H9 (cell line): ENCODE data around the gene ARRB1. TPM values are rescaled to one million over a fixed set of nuclear protein-coding genes. Genes with fewer than 3 reads are reported as not detected.

Source experiments
- DNase-seq: peaks from one replicate; pipeline ENCODE4 v3.0.0-alpha.2; 2017
- H2AFZ ChIP-seq: one replicate; pipeline ENCODE4 v1.6.1; 2013; ENCODE audit warnings: mild to moderate bottlenecking, low read length, control low read depth, moderate library complexity
- H2AK5ac ChIP-seq: 2 replicates; pipeline ENCODE4 v1.6.1; 2013; ENCODE audit warnings: low read length, control low read depth, mixed read lengths; ENCODE audit not compliant: insufficient read length
- H2BK120ac ChIP-seq: one replicate; pipeline ENCODE4 v1.6.1; 2013; ENCODE audit warnings: low read depth, mild to moderate bottlenecking, low read length, control low read depth, inconsistent platforms; ENCODE audit not compliant: poor library complexity, severe bottlenecking
- H2BK12ac ChIP-seq: 2 replicates; pipeline ENCODE4 v1.6.1; 2013; ENCODE audit warnings: low read length, control low read depth, mixed read lengths, low read depth; ENCODE audit not compliant: insufficient read length
- H2BK15ac ChIP-seq: 2 replicates; pipeline ENCODE4 v1.6.1; 2013; ENCODE audit warnings: low read depth, low read length, control low read depth
- H2BK20ac ChIP-seq: one replicate; pipeline ENCODE4 v1.6.1; 2013; ENCODE audit warnings: low read depth, mild to moderate bottlenecking, low read length, control low read depth, inconsistent platforms; ENCODE audit not compliant: poor library complexity, severe bottlenecking
- H2BK5ac ChIP-seq: 2 replicates; pipeline ENCODE4 v1.6.1; 2013; ENCODE audit warnings: low read length, control low read depth, mixed read lengths; ENCODE audit not compliant: insufficient read length
- H3K14ac ChIP-seq: 2 replicates; pipeline ENCODE4 v1.6.1; 2013; ENCODE audit warnings: low read length, control low read depth; ENCODE audit not compliant: insufficient read depth
- H3K18ac ChIP-seq: 2 replicates; pipeline ENCODE4 v1.6.1; 2013; ENCODE audit warnings: low read depth, mild to moderate bottlenecking, mixed read lengths, low read length, control low read depth; ENCODE audit not compliant: insufficient read length
- H3K23ac ChIP-seq: 2 replicates; pipeline ENCODE4 v1.6.1; 2013; ENCODE audit warnings: low read length, control low read depth, mixed read lengths, low read depth; ENCODE audit not compliant: insufficient read length
- H3K23me2 ChIP-seq: 2 replicates; pipeline ENCODE4 v1.6.1; 2013; ENCODE audit warnings: low read depth, mild to moderate bottlenecking, mixed read lengths, low read length, control low read depth; ENCODE audit not compliant: insufficient read length, poor library complexity, severe bottlenecking
- H3K27ac ChIP-seq: 2 replicates; pipeline ENCODE4 v1.5.1; 2013; ENCODE audit warnings: low read length, control low read depth, mixed read lengths, low read depth; ENCODE audit not compliant: insufficient read length
- H3K27me3 ChIP-seq: 2 replicates; pipeline ENCODE4 v1.6.1; 2013; ENCODE audit warnings: low read length, control low read depth, inconsistent platforms; ENCODE audit not compliant: insufficient read depth
- H3K4ac ChIP-seq: 2 replicates; pipeline ENCODE4 v1.6.1; 2013; ENCODE audit warnings: low read depth, mild to moderate bottlenecking, control low read depth, inconsistent platforms, low read length, moderate library complexity
- H3K4me1 ChIP-seq: 2 replicates; pipeline ENCODE4 v1.6.1; 2013; ENCODE audit warnings: low read length, control low read depth, inconsistent platforms; ENCODE audit not compliant: insufficient read depth
- H3K4me2 ChIP-seq: 2 replicates; pipeline ENCODE4 v1.6.1; 2013; ENCODE audit warnings: low read length, control low read depth, mixed read lengths; ENCODE audit not compliant: insufficient read length, insufficient read depth
- H3K56ac ChIP-seq: 2 replicates; pipeline ENCODE4 v1.6.1; 2013; ENCODE audit warnings: low read depth, mild to moderate bottlenecking, mixed read lengths, low read length, control low read depth; ENCODE audit not compliant: insufficient read length
- H3K79me1 ChIP-seq: 2 replicates; pipeline ENCODE4 v1.6.1; 2013; ENCODE audit warnings: low read depth, mild to moderate bottlenecking, moderate library complexity, low read length, control low read depth, inconsistent platforms; ENCODE audit not compliant: insufficient read depth, poor library complexity, severe bottlenecking
- H3K79me2 ChIP-seq: 2 replicates; pipeline ENCODE4 v1.6.1; 2013; ENCODE audit warnings: low read length, control low read depth, inconsistent platforms; ENCODE audit not compliant: insufficient read depth
- H3K9ac ChIP-seq: 2 replicates; pipeline ENCODE4 v1.6.1; 2013; ENCODE audit warnings: low read length, control low read depth, mixed read lengths; ENCODE audit not compliant: insufficient read length; ENCODE audit errors: extremely low read depth
- H3K9me3 ChIP-seq: one replicate; pipeline ENCODE4 v1.6.1; 2013; ENCODE audit warnings: low read depth, low read length, inconsistent platforms; ENCODE audit not compliant: control insufficient read depth
- H3T11ph ChIP-seq: one replicate; pipeline ENCODE4 v1.6.1; 2013; ENCODE audit warnings: mild to moderate bottlenecking, low read length, control low read depth, inconsistent platforms
- H4K20me1 ChIP-seq: one replicate; pipeline ENCODE4 v1.6.1; 2013; ENCODE audit not compliant: control insufficient read depth, insufficient read length, insufficient read depth
- H4K5ac ChIP-seq: 2 replicates; pipeline ENCODE4 v1.6.1; 2013; ENCODE audit warnings: low read depth, mild to moderate bottlenecking, mixed read lengths, low read length, control low read depth; ENCODE audit not compliant: insufficient read length
- H4K8ac ChIP-seq: replicated peaks from 2 replicates; pipeline ENCODE4 v1.6.1; 2013; ENCODE audit warnings: low read length, control low read depth, mixed read lengths, low read depth; ENCODE audit not compliant: insufficient read length
- H4K91ac ChIP-seq: 2 replicates; pipeline ENCODE4 v1.6.1; 2013; ENCODE audit warnings: low read depth, mild to moderate bottlenecking, moderate library complexity, mixed read lengths, low read length, control low read depth; ENCODE audit not compliant: insufficient read length
- H3K27ac Mint-ChIP-seq, 3 experiments: 2 replicates in 2 of 3; 3 replicates in 1 of 3; pipeline ENCODE4 v1.8.0; 2020 to 2021; ENCODE audit warnings: mixed read lengths in 3 of 3, mild to moderate bottlenecking in 1 of 3, moderate library complexity in 1 of 3
- H3K27me3 Mint-ChIP-seq: 2 replicates; pipeline ENCODE4 v1.8.0; 2021; ENCODE audit warnings: low read depth, mild to moderate bottlenecking, moderate library complexity, mixed read lengths
- H3K36me3 Mint-ChIP-seq, 3 experiments: 2 replicates in 2 of 3; 3 replicates in 1 of 3; pipeline ENCODE4 v1.8.0; 2020 to 2021; ENCODE audit warnings: low read depth in 3 of 3, mixed read lengths in 3 of 3; ENCODE audit not compliant: insufficient read depth in 1 of 3
- H3K4me1 Mint-ChIP-seq, 2 experiments: 2 replicates each; pipeline ENCODE4 v1.8.0; 2020; ENCODE audit warnings: mixed read lengths in 2 of 2
- H3K4me3 Mint-ChIP-seq, 2 experiments: 2 replicates in 1 of 2; 3 replicates in 1 of 2; pipeline ENCODE4 v1.8.0; 2020 to 2021; ENCODE audit warnings: mild to moderate bottlenecking in 2 of 2, mixed read lengths in 2 of 2, moderate library complexity in 1 of 2
- H3K9me3 Mint-ChIP-seq, 2 experiments: 2 replicates in 1 of 2; 3 replicates in 1 of 2; pipeline ENCODE4 v1.8.0; 2020; ENCODE audit warnings: mild to moderate bottlenecking in 2 of 2, mixed read lengths in 2 of 2, moderate library complexity in 1 of 2
- WGBS: extraction: QIAGEN DNeasy Blood & Tissue Kit; methylation state at CpG from one replicate; pipeline ENCODE4 v1.1.7; 2013; ENCODE audit warnings: missing lambda C conversion rate, low lambda C conversion rate, mixed read lengths; ENCODE audit not compliant: insufficient read length; ENCODE audit errors: extremely low coverage; 5-methylcytosine and 5-hydroxymethylcytosine counted together
- total RNA-seq: library from RNA; stranded (reverse); gene quantifications from 2 replicates; pipeline ENCODE4 v1.2.1, GENCODE V29; 2021
- TF ChIP-seq, protein P1 (sequence below): fragments of 200-600 bp; sonication (generic); conservative IDR thresholded peaks from 3 replicates; pipeline ENCODE4 v1.8.0; 2021; ENCODE audit warnings: antibody characterized with exemption, mild to moderate bottlenecking

Gene ARRB1
- total RNA-seq, 1 experiment from 2014 or later: 20.6 TPM

DNA sequence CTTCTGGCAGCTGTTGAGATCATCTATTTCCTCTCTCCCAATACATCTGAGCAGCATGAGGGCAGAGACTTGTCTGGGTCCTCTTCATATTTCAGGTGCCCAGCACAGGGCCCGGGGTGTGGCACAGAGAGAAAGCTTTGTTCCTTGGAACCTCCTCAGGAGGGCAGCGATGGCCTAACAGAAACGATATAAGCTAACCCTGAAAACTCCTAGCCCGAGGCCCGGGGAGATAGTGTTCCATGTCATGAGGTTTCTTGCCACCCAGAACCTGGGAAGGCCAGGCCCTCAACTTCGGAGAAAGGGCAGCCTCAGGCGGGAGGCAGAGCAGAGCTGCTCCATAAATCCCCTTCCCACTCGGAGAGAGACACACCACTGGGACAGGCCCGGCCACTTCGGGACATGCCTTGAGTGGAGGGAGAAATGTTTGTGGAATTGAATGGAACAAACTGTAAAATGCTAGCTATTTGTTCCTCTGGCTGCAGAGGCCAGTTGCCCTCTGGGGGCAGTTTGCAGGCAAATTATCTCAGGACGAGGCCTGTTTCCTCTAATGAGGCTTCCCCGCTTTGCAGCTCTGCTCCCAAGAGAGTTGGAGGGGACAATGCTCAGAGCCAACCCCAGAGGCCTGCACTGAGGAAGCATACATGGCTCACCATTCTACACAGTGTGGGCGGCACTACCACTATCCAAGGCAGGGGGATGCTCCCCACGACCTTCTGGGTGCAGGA is 11.6 kb downstream of the ARRB1 start:
- H2AFZ ChIP-seq: no peak overlapping the region

More for the DNA sequence above, 11.6 kb downstream of the ARRB1 start:
- Mint-ChIP-seq H3K4me1 (peaks cover 58 to 83% of the 10 kb centered on the region in 2 experiments), H3K36me3 (no peaks in the 10 kb centered on the region), H3K27me3 (peaks cover 2% of the 10 kb centered on the region), H3K27ac (peak overlapping the region in 2 of 3 experiments; percentile 46 to 70; a peak in 1 of 7 replicates), H3K9me3 (no peaks in the 10 kb centered on the region), H3K4me3 (peak overlapping the region in 1 of 2 experiments; percentile 52; a peak in 1 of 5 replicates)
- no peak for DNase-seq
- no peaks in the 10 kb centered on the region for H3K79me1 ChIP-seq
- no peak overlapping the region for H4K8ac ChIP-seq
- H3K9ac ChIP-seq: no peak overlapping the region
- H3K9me3 ChIP-seq: no peaks in the 10 kb centered on the region
- no peak overlapping the region for H3K56ac ChIP-seq
- TF ChIP-seq, protein P1, sequence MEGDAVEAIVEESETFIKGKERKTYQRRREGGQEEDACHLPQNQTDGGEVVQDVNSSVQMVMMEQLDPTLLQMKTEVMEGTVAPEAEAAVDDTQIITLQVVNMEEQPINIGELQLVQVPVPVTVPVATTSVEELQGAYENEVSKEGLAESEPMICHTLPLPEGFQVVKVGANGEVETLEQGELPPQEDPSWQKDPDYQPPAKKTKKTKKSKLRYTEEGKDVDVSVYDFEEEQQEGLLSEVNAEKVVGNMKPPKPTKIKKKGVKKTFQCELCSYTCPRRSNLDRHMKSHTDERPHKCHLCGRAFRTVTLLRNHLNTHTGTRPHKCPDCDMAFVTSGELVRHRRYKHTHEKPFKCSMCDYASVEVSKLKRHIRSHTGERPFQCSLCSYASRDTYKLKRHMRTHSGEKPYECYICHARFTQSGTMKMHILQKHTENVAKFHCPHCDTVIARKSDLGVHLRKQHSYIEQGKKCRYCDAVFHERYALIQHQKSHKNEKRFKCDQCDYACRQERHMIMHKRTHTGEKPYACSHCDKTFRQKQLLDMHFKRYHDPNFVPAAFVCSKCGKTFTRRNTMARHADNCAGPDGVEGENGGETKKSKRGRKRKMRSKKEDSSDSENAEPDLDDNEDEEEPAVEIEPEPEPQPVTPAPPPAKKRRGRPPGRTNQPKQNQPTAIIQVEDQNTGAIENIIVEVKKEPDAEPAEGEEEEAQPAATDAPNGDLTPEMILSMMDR: no peak
- H3T11ph ChIP-seq: no peak overlapping the region
- H3K23ac ChIP-seq: no peak overlapping the region
- H2BK15ac ChIP-seq: no peak overlapping the region
- H3K27ac ChIP-seq: no peak overlapping the region
- no peaks in the 10 kb centered on the region for H4K20me1 ChIP-seq
- H2BK5ac ChIP-seq: no peak overlapping the region
- no peak overlapping the region for H2AK5ac ChIP-seq
- no peak overlapping the region for H4K5ac ChIP-seq
- H3K79me2 ChIP-seq: no peaks in the 10 kb centered on the region
- no peak overlapping the region for H3K14ac ChIP-seq
- no peak overlapping the region for H3K4ac ChIP-seq
- H2BK20ac ChIP-seq: no peak overlapping the region
- H2BK120ac ChIP-seq: no peak overlapping the region
- H4K91ac ChIP-seq: no peak overlapping the region
- no CpG with 5 or more reads among the region's 14 CpGs for WGBS
- H3K23me2 ChIP-seq: no peaks in the 10 kb centered on the region
- H3K4me1 ChIP-seq: peaks cover 11% of the 10 kb centered on the region; the same call in 1 of the 2 replicates
- no peaks in the 10 kb centered on the region for H3K27me3 ChIP-seq
- no peak overlapping the region for H2BK12ac ChIP-seq
- no peak overlapping the region for H3K4me2 ChIP-seq
- H3K18ac ChIP-seq: no peak overlapping the region
